Stimulated activated CD4-positive, alpha-beta T cell treated with anti-CD3 and anti-CD28 coated beads, TNF-alpha, amount 100 ng/mL, for 4 hours (primary cell): ENCODE results near the gene FUZ.

ENCODE experiments used
- DNase-seq, 3 experiments: peaks; one replicate each; pipeline ENCODE4 v3.0.0-alpha.2; 2020; ENCODE audit warnings: low read depth in 3 of 3

Gene FUZ

GRCh38 chr19:49812997-49813861, at the start of gene FUZ:
Gene FUZ, minus strand, starts transcription at chr19:49813292. Its CDS starts 186 bp downstream, at chr19:49813106.
- DNase-seq, result peak; percentile 70 to 81 (median 81)

GRCh38 chr19:49862391-49863253, 49.5 kb upstream of the FUZ start:
- no peak for DNase-seq

DNA sequence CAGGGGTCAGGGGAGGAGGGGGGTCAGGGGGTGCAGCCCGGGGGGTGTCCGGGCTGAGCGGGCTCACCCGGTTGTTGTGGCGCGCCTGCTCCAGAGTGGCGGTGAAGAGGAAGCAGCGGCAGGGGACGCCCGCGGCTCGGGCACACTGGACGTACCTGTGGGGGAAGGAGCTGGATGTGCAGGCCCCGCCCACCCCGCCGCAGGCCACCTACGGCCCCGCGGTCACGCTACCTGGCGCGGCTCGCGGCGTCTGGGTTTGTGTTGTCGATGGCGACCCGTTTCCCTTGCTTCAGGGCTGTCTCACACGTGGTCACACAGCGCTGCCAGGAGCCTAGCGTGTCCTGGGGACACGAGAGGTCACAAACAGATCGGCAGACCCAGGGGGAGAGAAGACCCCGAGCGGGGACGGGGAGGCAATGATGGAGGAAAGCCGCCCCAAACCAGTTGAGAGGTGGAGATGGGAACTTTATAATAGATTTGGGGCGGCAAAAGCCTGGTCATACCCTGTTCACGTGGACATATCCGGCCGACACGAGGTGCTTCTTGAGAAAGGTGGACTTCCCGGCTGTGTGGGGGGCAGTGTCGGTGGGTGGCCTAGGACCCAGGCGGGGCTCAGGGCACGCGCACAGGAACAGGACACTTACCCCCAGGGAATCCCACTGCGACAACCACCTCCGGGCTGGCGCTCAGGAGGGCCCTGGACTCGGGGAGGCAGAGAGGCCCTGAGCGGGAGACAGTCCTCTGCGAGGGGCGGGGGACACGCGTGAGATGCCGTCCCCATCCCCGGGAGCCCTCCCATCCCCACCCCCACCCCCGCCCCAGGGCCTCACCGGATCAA, 48.7 kb upstream of the FUZ start:
- DNase-seq, result no peak

GRCh38 chr19:49861107-49861506, 48.0 kb upstream of the FUZ start:
- no peak for DNase-seq

- no peak for DNase-seq
Measured at GRCh38 chr19:49860336-49861102, 47.4 kb upstream of the FUZ start.

GRCh38 chr19:49859682-49860335, 46.7 kb upstream of the FUZ start:
- DNase-seq, result no peak

GRCh38 chr19:49858088-49858985, 45.2 kb upstream of the FUZ start:
- DNase-seq, result no peak

DNA sequence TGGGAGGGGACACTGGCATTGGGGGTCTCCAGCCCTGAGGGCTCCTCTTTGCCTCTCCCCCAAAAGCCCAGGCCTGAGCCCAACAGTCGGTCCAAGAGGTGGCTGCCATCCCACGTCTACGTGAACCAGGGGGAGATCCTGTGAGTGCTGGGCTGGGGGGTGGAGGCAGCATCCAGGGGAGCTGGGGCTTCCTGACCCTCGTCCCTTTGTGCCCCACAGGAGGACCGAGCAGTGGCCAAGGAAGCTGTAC, 44.7 kb upstream of the FUZ start:
- no peak for DNase-seq

DNA sequence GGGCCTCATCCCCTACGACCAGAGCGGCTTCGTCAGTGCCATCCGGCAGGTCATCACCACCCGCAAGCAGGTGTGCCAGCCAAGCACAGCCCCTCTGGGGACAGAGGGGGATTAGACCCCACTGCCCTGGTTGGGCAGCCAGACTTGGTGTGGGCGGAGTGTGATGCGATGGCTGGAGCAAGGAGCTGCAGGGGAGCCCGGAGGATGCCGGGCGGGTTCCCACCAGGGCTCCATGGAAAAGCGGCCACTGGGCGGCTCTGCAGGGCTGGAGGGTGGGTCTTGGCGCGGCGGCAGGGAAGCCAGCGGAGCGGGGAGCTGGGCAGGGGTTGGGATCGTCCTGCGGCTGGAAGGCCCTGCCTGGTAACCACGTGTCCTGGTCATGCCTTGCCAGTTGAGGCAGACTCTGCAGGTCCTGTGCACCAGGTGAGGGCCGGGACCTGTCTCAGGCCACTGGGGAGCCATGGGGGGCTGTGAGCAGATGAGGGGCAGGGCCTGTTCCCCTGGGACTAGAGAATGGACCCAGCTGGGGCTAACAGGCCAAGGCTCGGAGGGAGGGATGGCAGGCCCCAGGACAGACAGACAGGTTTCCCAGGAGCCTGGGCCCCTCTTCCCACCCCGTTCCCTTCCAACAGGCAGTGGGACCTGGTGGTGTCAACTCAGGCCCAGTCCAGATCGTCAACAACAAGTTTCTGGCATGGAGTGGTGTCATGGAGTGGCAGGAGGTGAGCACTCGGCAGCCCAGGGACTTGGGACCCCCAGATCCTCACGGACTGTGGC, 44.2 kb upstream of the FUZ start:
- DNase-seq, result no peak

- no peak for DNase-seq
Measured at GRCh38 chr19:49856574-49857021, 43.5 kb upstream of the FUZ start.

- no peak for DNase-seq
Measured at GRCh38 chr19:49855676-49856573, 42.8 kb upstream of the FUZ start.

GRCh38 chr19:49855277-49855675, 42.2 kb upstream of the FUZ start:
- DNase-seq, result no peak

- DNase-seq, result no peak
Measured at GRCh38 chr19:49854378-49855263, 41.5 kb upstream of the FUZ start.

GRCh38 chr19:49853852-49854377, 40.8 kb upstream of the FUZ start:
- no peak for DNase-seq

GRCh38 chr19:49852631-49853126, 39.6 kb upstream of the FUZ start:
- no peak for DNase-seq
